Epithelial cell of esophagus (primary cell): ENCODE results near the gene GSE1.

Source experiments
- DNase-seq: peaks from one replicate; pipeline ENCODE4 v3.0.0; 2010; ENCODE audit warnings: low read depth
- H3K4me3 ChIP-seq: 2 replicates; pipeline ENCODE4 v1.5.1; 2011; ENCODE audit warnings: mild to moderate bottlenecking, low read length, control low read depth
- TF ChIP-seq, protein P1 (sequence below): IDR thresholded peaks from 2 replicates; pipeline ENCODE4 v1.5.1; 2011; ENCODE audit warnings: low read depth, mild to moderate bottlenecking, low read length, control low read depth, inconsistent platforms; ENCODE audit not compliant: insufficient read depth; ENCODE audit errors: missing control alignments

GSE1 gene

GRCh38 chr16:85602402-85603202 lies 10.5 kb upstream of the GSE1 start:
- DNase-seq: no peak
- no peak overlapping the region for H3K4me3 ChIP-seq
- TF ChIP-seq, protein P1, sequence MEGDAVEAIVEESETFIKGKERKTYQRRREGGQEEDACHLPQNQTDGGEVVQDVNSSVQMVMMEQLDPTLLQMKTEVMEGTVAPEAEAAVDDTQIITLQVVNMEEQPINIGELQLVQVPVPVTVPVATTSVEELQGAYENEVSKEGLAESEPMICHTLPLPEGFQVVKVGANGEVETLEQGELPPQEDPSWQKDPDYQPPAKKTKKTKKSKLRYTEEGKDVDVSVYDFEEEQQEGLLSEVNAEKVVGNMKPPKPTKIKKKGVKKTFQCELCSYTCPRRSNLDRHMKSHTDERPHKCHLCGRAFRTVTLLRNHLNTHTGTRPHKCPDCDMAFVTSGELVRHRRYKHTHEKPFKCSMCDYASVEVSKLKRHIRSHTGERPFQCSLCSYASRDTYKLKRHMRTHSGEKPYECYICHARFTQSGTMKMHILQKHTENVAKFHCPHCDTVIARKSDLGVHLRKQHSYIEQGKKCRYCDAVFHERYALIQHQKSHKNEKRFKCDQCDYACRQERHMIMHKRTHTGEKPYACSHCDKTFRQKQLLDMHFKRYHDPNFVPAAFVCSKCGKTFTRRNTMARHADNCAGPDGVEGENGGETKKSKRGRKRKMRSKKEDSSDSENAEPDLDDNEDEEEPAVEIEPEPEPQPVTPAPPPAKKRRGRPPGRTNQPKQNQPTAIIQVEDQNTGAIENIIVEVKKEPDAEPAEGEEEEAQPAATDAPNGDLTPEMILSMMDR: no peak

DNA sequence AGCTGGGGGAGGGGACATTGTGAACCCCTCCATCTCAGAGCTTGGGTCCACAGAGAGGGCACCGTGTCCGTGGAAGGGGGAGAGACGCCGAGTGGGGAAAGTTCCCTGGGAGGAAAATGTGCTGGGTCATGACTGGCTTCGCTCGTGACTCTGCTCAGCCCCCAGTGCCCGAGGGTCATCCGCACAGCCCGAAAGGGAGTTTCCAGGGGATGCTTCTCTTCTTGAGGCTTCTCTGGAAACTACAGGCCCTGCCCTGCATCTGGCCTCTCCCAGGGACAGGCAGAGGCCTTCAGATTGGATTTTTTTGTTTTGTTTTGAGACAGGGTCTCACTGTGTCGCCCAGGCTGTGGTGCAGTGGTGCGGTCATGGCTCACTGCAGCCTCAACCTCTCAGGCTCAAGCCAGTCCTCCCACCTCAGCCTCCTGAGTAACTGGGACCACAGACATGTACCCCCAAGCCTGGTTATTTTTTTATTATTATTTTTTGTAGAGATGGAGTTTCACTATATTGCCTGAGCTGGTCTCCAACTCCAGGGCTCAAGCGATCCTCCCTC lies 9.8 kb upstream of the GSE1 start:
- TF ChIP-seq, protein P1: no peak
- no peak for DNase-seq
- no peak overlapping the region for H3K4me3 ChIP-seq

DNA sequence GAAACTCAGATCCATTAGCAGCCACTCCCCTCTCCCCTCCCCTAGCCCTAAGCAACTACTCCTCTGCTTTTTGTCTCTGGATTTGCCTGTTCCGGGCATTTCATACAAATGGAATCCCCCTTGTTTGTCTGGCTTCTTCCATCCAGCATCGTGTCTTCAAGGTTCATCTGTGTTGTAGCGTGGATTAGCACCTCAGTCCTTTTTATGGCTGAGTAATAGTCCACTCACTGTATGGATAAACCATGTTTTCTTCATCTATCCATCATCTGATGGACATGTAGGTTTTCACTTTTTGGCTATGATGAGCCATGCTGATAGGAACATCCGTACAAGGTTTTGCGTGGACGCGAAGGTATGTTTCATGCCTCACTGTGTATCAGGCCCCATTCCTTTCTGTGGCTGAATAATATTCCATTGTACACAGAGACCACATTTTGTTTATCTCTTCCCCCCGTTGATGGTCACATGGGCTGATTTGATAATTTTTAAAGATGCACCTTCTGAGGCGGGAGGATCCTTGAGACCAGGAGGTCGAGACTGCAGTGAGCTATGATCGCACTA lies 8.9 kb upstream of the GSE1 start:
- TF ChIP-seq, protein P1: no peak
- no peak for DNase-seq
- no peak overlapping the region for H3K4me3 ChIP-seq

DNA sequence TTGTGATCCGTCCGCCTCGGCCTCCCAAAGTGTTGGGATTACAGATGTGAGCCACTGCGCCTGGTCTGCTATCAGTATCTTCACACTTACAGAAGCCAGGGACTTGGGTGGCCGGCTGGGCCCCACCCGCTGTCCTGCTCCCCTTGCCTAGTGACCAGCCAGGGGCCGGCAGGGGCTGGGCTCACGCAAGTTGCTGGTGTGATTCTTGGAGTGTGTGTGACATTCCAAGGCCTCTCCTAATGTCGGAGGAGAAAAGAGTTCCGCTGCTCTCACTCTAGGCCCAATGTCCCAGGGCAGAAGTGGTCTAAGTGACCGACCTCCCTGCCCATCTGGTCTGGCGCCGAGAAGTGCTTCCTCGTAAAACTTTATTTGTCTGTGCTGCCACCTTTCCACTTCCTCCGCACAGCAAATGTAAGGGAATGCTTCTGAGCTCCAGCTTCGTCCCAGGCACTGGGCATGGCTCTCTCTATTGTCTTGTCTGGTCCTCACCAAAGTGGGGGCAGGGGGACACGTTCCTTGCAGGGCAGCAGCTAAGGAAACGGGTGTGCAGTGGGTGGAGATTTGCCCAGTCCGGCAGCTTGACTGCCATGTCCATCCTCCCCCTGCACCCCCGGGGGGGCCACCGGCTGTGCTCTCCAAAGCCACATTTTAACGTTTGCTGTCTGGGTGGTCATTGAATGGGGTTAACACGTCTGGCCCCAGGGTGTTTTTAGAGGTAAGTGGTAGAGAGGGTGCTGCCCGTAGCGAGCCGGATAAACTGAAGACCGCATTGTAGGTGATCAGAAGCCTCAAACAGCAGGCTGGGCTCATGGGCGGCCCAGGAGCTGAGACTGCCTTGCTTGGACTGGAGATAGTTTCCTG lies 7.8 kb upstream of the GSE1 start:
- H3K4me3 ChIP-seq: no peak overlapping the region
- TF ChIP-seq, protein P1: no peak
- no peak for DNase-seq

- H3K4me3 ChIP-seq: no peak overlapping the region
- DNase-seq: no peak
- TF ChIP-seq, protein P1: no peak
These were observed 6.9 kb upstream of the GSE1 start for GRCh38 chr16:85605912-85606841.

DNA sequence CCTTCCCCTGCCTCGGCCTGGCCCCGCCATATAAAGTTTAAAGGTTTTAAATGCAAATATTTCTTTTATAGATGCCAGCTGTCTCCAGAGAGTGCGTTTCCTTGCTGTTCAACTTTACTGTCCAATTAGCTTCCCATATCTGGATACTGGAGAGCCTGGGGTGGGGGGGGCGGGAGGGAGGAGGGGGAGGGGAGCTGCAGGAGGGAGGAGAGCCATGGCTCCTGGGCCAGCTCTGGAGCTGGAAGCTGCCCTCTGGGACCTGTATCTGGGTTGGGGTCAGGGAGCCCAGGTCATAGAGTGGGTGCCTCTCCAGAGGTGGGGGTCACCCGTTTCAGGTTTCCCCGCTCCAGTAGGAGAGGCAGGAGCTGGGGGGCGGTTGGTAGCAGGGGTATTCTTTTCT lies 6.2 kb upstream of the GSE1 start:
- no peak overlapping the region for H3K4me3 ChIP-seq
- no peak for DNase-seq
- TF ChIP-seq, protein P1: no peak
